GM12878 (cell line): ENCODE measurements around the gene TNFSF8. TPM values are rescaled to one million over a fixed set of nuclear protein-coding genes. Genes with fewer than 3 reads are reported as not detected.

Source experiments
- ATAC-seq: fragments of 200-7000 bp; cut with Tn5 transposase; 3 replicates; pipeline ENCODE4 v1.9.1; 2020; ENCODE audit warnings: mild to moderate bottlenecking, moderate library complexity
- BruUV-seq: library from RNA; stranded (reverse); fragments of 400-500 nt; replicated peaks from 2 replicates; lab custom pipeline; 2021; lab: Mats Ljungman, UMichigan
- CTCF ChIA-PET: fragments of 300-600 bp; sonication (Branson Sonifier 250); formaldehyde crosslinking; extraction: SDS; loops from one replicate; lab custom pipeline; 2021; ENCODE audit warnings: inconsistent platforms; lab: Yijun Ruan, JAX
- POLR2A ChIA-PET: fragments of 350-600 bp; formaldehyde crosslinking; extraction: SDS; loops from one replicate; lab custom pipeline; 2021; ENCODE audit warnings: inconsistent platforms; lab: Charles Lee
- RAD21 ChIA-PET: fragments of 300-600 bp; sonication (Branson Sonifier 250); formaldehyde crosslinking; loops from one replicate; lab custom pipeline; 2023; ENCODE audit warnings: antibody characterized with exemption; ENCODE audit not compliant: unreplicated experiment; lab: Charles Lee
- SMC1A ChIA-PET: fragments of 300-600 bp; sonication (Branson Sonifier 250); formaldehyde crosslinking; loops from one replicate; lab custom pipeline; 2023; ENCODE audit not compliant: unreplicated experiment, uncharacterized antibody; lab: Charles Lee
- DNase-seq: peaks from one replicate; pipeline ENCODE4 v3.0.0-alpha.2; 2011; ENCODE audit warnings: low read depth, low spot score
- FAIRE-seq: peaks from 3 replicates; lab custom pipeline; 2011; peaks lifted over from hg19 to GRCh38; lab: Jason Lieb, UNC
- H2AFZ ChIP-seq: 2 replicates; pipeline ENCODE4 v1.6.0; 2011; ENCODE audit warnings: low read depth, low read length, control low read depth; ENCODE audit not compliant: control insufficient read depth
- H3K27ac ChIP-seq: 2 replicates; pipeline ENCODE4 v1.5.1; 2011; ENCODE audit warnings: control low read depth; ENCODE audit not compliant: control insufficient read depth, insufficient read depth
- H3K27me3 ChIP-seq, 2 experiments: replicated peaks in 1 of 2; 2 replicates each; pipeline versions ENCODE4 v1.6.0 to v1.6.1; 2011; ENCODE audit warnings: low read length in 1 of 2; ENCODE audit not compliant: control insufficient read depth in 2 of 2, insufficient read depth in 2 of 2
- H3K36me3 ChIP-seq, 2 experiments: 2 replicates each; pipeline ENCODE4 v1.5.1; 2011; ENCODE audit warnings: low read length in 1 of 2; ENCODE audit not compliant: control insufficient read depth in 2 of 2, insufficient read depth in 2 of 2
- H3K4me1 ChIP-seq: 2 replicates; pipeline ENCODE4 v1.6.1; 2011; ENCODE audit warnings: mild to moderate bottlenecking, low read length, moderate library complexity, mixed read lengths; ENCODE audit not compliant: control insufficient read depth, insufficient read depth
- H3K4me2 ChIP-seq: 2 replicates; pipeline ENCODE4 v1.6.0; 2011; ENCODE audit warnings: control low read depth; ENCODE audit not compliant: control insufficient read depth, insufficient read depth
- H3K4me3 ChIP-seq: fragments of 200-600 bp; sonication (generic); 2 replicates; pipeline ENCODE4 v1.5.1; 2016
- H3K79me2 ChIP-seq: 2 replicates; pipeline ENCODE4 v1.6.0; 2011; ENCODE audit warnings: low read length; ENCODE audit not compliant: control insufficient read depth, insufficient read depth
- H3K9ac ChIP-seq: 2 replicates; pipeline ENCODE4 v1.8.0; 2011; ENCODE audit warnings: low read length, control low read depth, mixed read lengths; ENCODE audit not compliant: control insufficient read depth, insufficient read depth
- H3K9me3 ChIP-seq: replicated peaks from 3 replicates; pipeline ENCODE4 v1.5.1; 2011; ENCODE audit warnings: mild to moderate bottlenecking, low read length; ENCODE audit not compliant: control insufficient read depth, insufficient read depth
- H4K20me1 ChIP-seq: 2 replicates; pipeline ENCODE4 v1.6.0; 2011; ENCODE audit not compliant: control insufficient read depth, insufficient read depth
- CBX3 ChIP-seq: fragments of 200-600 bp; sonication (generic); IDR thresholded peaks from 2 replicates; pipeline ENCODE4 v1.6.1; 2016; ENCODE audit warnings: low read depth, borderline replicate concordance
- IKZF2 ChIP-seq, 2 experiments: fragments of 450-650 bp; IDR thresholded peaks; 2 replicates each; pipeline ENCODE4 v1.6.1; 2017; ENCODE audit warnings: mild to moderate bottlenecking in 2 of 2, moderate library complexity in 2 of 2
- JUND ChIP-seq: IDR thresholded peaks from 2 replicates; pipeline ENCODE4 v1.6.1; 2012; ENCODE audit warnings: low read depth, mild to moderate bottlenecking, low read length, improper control_type of control experiment, moderate library complexity
- MYB ChIP-seq: fragments of 150-350 bp; IDR thresholded peaks from 2 replicates; pipeline ENCODE4 v1.6.1; 2014; ENCODE audit warnings: mild to moderate bottlenecking, low read depth, low read length, borderline replicate concordance
- RAD51 ChIP-seq: fragments of 450-650 bp; IDR thresholded peaks from 2 replicates; pipeline ENCODE4 v1.6.1; 2016; ENCODE audit warnings: moderate library complexity, mild to moderate bottlenecking, inconsistent platforms
- RFX5 ChIP-seq: IDR thresholded peaks from 2 replicates; pipeline ENCODE4 v1.6.1; 2011; ENCODE audit warnings: low read depth, low read length, improper control_type of control experiment
- SMC3 ChIP-seq: IDR thresholded peaks from 2 replicates; pipeline ENCODE4 v1.6.1; 2011; ENCODE audit warnings: low read length, improper control_type of control experiment, borderline replicate concordance
- SP1 ChIP-seq: IDR thresholded peaks from one replicate; pipeline ENCODE4 v1.6.1; 2011; ENCODE audit warnings: low read depth, low read length
- TCF12 ChIP-seq: IDR thresholded peaks from 2 replicates; pipeline ENCODE4 v1.6.1; 2011; ENCODE audit warnings: low read depth, mild to moderate bottlenecking, low read length
- TCF3 ChIP-seq: IDR thresholded peaks from 2 replicates; pipeline ENCODE4 v1.6.1; 2012; ENCODE audit warnings: low read depth, mild to moderate bottlenecking, low read length, borderline replicate concordance; ENCODE audit not compliant: insufficient read depth
- ZNF384 ChIP-seq: IDR thresholded peaks from 2 replicates; pipeline ENCODE4 v1.6.1; 2012; ENCODE audit warnings: low read depth, mild to moderate bottlenecking, low read length, improper control_type of control experiment, borderline replicate concordance
- ZNF622 ChIP-seq: fragments of 450-650 bp; IDR thresholded peaks from 2 replicates; pipeline ENCODE4 v1.6.1; 2017; ENCODE audit warnings: mild to moderate bottlenecking, inconsistent platforms
- WGBS: methylation state at CpG from one replicate; pipeline ENCODE4 v1.1.6; 2016; ENCODE audit warnings: low lambda C conversion rate; ENCODE audit not compliant: insufficient replicate concordance, insufficient coverage; ENCODE audit errors: missing lambda C conversion rate; 5-methylcytosine and 5-hydroxymethylcytosine counted together
- in situ Hi-C: fragments of 300-500 bp; cut with MboI; formaldehyde crosslinking; loops from 9 replicates; pipeline ENCODE4 v1.14.3; 2018; ENCODE audit warnings: mixed read lengths
- intact Hi-C: fragments of 100-400 bp; cut with micrococcal nuclease; formaldehyde crosslinking; loops from one replicate; pipeline ENCODE4 v1.14.2; 2022; ENCODE audit not compliant: unreplicated experiment
- polyA plus RNA-seq, 11 experiments: library from polyadenylated mRNA; depleted of rRNA in 4 of 11; unstranded in 6 of 11; stranded (reverse) in 5 of 11; fragments of >200 nt; fragmentation: Nextera tagmentation in 4 of 11; fragmentation: Illumina TruSeq in 1 of 11; extraction: Ambion mirVana in 4 of 11; extraction: Trizol in 1 of 11; gene quantifications; 1 replicate in 1 of 11; 2 replicates in 10 of 11; pipeline versions ENCODE4 v1.2.1 to v1.2.3, GENCODE V29; 2011 to 2016; ENCODE audit warnings: inconsistent platforms in 2 of 11, missing spikeins in 2 of 11, low read depth in 1 of 11
- total RNA-seq, 4 experiments: library from RNA; depleted of rRNA in 3 of 4; stranded (reverse); fragments of >200 nt in 3 of 4; fragmentation: Illumina TruSeq in 1 of 4; extraction: Trizol in 1 of 4; gene quantifications; 2 replicates each; pipeline versions ENCODE4 v1.2.1 to v1.2.3, GENCODE V29; 2013 to 2021
- TF ChIP-seq, protein P1 (sequence below): IDR thresholded peaks from 2 replicates; pipeline ENCODE4 v1.6.1; 2011; ENCODE audit warnings: mild to moderate bottlenecking, low read depth, low read length, moderate library complexity; ENCODE audit not compliant: insufficient replicate concordance
- TF ChIP-seq, protein P2 (sequence below): IDR thresholded peaks from 2 replicates; pipeline ENCODE4 v1.6.1; 2011; ENCODE audit warnings: borderline replicate concordance, low read depth, mild to moderate bottlenecking, moderate library complexity, low read length; ENCODE audit not compliant: insufficient read depth, poor library complexity, severe bottlenecking
- TF ChIP-seq, protein P3 (sequence below): fragments of 450-650 bp; IDR thresholded peaks from 2 replicates; pipeline ENCODE4 v1.6.1; 2017; ENCODE audit warnings: mild to moderate bottlenecking, low read depth, inconsistent platforms; ENCODE audit not compliant: poor library complexity, severe bottlenecking

The TNFSF8 gene
- total and polyA plus RNA-seq, 10 of the 15 experiments (the other 5 are each of a cell fraction or from before 2014, with no cell fraction given), result 0.10 to 0.29 (median 0.15) TPM; not detected in 7

DNA sequence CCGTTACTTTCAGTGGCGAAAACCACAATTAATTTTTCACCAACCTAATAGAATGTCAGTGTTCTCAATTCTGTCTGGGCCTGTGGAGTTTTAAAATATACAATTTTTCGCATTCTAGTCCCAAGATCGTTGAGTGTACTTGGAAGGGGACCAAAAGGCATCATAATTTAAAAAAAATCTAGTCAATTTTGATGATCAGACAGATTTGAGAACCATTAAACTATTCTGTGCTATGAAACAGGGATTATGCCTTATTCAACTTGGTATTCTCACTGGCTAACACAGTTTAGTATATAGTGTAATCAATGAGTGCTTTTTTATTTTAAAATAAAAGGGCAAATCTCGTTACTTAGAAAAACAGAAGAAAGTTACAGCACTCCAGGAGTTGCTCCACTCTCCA is 63.1 kb downstream of the TNFSF8 start (continued):
- TF ChIP-seq, protein P1, sequence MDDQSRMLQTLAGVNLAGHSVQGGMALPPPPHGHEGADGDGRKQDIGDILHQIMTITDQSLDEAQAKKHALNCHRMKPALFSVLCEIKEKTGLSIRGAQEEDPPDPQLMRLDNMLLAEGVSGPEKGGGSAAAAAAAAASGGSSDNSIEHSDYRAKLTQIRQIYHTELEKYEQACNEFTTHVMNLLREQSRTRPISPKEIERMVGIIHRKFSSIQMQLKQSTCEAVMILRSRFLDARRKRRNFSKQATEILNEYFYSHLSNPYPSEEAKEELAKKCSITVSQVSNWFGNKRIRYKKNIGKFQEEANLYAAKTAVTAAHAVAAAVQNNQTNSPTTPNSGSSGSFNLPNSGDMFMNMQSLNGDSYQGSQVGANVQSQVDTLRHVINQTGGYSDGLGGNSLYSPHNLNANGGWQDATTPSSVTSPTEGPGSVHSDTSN, result no peak
- no peak for TF ChIP-seq MYB
- TF ChIP-seq, protein P2, sequence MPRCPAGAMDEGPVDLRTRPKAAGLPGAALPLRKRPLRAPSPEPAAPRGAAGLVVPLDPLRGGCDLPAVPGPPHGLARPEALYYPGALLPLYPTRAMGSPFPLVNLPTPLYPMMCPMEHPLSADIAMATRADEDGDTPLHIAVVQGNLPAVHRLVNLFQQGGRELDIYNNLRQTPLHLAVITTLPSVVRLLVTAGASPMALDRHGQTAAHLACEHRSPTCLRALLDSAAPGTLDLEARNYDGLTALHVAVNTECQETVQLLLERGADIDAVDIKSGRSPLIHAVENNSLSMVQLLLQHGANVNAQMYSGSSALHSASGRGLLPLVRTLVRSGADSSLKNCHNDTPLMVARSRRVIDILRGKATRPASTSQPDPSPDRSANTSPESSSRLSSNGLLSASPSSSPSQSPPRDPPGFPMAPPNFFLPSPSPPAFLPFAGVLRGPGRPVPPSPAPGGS, result no peak
- TF ChIP-seq, protein P3, sequence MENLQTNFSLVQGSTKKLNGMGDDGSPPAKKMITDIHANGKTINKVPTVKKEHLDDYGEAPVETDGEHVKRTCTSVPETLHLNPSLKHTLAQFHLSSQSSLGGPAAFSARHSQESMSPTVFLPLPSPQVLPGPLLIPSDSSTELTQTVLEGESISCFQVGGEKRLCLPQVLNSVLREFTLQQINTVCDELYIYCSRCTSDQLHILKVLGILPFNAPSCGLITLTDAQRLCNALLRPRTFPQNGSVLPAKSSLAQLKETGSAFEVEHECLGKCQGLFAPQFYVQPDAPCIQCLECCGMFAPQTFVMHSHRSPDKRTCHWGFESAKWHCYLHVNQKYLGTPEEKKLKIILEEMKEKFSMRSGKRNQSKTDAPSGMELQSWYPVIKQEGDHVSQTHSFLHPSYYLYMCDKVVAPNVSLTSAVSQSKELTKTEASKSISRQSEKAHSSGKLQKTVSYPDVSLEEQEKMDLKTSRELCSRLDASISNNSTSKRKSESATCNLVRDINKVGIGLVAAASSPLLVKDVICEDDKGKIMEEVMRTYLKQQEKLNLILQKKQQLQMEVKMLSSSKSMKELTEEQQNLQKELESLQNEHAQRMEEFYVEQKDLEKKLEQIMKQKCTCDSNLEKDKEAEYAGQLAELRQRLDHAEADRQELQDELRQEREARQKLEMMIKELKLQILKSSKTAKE, result no peak
- no peak for TF ChIP-seq ZNF384
- TF ChIP-seq RAD51, result no peak

DNA sequence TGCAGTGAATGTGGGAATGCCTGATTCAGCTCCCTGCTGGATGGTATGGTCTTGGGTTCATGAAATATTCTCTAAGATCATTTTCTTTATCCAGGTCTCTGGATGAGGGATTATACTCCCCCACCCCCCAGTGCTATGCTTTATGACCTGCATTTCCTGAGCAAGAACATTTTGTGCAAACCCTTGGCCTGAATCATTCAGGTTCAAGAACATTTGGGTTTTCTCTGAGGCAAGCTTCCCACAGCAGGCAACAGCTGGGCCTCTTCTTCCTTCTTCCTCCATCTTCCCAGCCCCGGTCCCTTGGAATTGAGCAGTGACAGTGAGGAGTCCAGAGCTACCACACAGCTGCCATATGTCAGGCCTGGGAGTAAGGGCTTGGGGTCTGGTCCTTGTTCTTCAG is 65.9 kb downstream of the TNFSF8 start:
- ATAC-seq, result no peak
- no peak overlapping the region for H3K4me2 ChIP-seq
- no peak for FAIRE-seq
- H3K27ac ChIP-seq, result no peak overlapping the region
- in situ Hi-C loops (no loop called here), intact Hi-C loops (no loop called here)
- H3K79me2 ChIP-seq, result no peaks in the 10 kb centered on the region
- ChIA-PET CTCF (no interaction called here), POLR2A (no interaction called here), SMC1A (no interaction called here), RAD21 (no interaction called here)
- H4K20me1 ChIP-seq, result no peaks in the 10 kb centered on the region
- H3K9ac ChIP-seq, result no peak overlapping the region
- no peaks in the 10 kb centered on the region; a peak in 1 of 4 replicates for H3K27me3 ChIP-seq
- DNase-seq, result no peak
- 82% methylated on average over 1 of the region's 1 CpG for WGBS
- no TSS peak for BruUV-seq
- no peak overlapping the region for H3K4me3 ChIP-seq
- no peaks in the 10 kb centered on the region for H3K36me3 ChIP-seq
- H3K4me1 ChIP-seq, result no peaks in the 10 kb centered on the region
- no peaks in the 10 kb centered on the region for H3K9me3 ChIP-seq
- no peak overlapping the region for H2AFZ ChIP-seq
- TF ChIP-seq TCF3 (no peak), CBX3 (no peak), SMC3 (no peak), IKZF2 (IDR thresholded peaks at IDR 0.05) (no peak), JUND (no peak), ZNF384 (no peak), TCF12 (no peak), SP1 (no peak), RFX5 (no peak), ZNF622 (no peak)
- TF ChIP-seq, protein P3, result no peak
